Activated naive CD8-positive, alpha-beta T cell treated with anti-CD3 and anti-CD28 coated beads, Interleukin-2, amount 50 U/mL, for 24 hours (primary cell): Measurements from ENCODE around the gene CNPPD1.
"Not testable (repeated sequence)": the region's sequence is repeated elsewhere in the genome, so short reads cannot be mapped to it uniquely, and the experiment has no call there.

Experiments
- ATAC-seq: fragments of 150-1000 bp; cut with Tn5 transposase; one replicate; pipeline ENCODE4 v1.10.0; 2021
- DNase-seq: peaks from one replicate; pipeline ENCODE4 v3.0.0; 2021
- H3K27ac Mint-ChIP-seq: one replicate; pipeline ENCODE4 v1.8.0; 2021; ENCODE audit warnings: mild to moderate bottlenecking, mixed read lengths
- H3K27me3 Mint-ChIP-seq: one replicate; pipeline ENCODE4 v1.8.0; 2021; ENCODE audit warnings: mixed read lengths
- H3K36me3 Mint-ChIP-seq: one replicate; pipeline ENCODE4 v1.8.0; 2021; ENCODE audit warnings: low read depth, mixed read lengths
- H3K4me1 Mint-ChIP-seq: one replicate; pipeline ENCODE4 v1.8.0; 2021; ENCODE audit warnings: mixed read lengths
- H3K4me3 Mint-ChIP-seq: one replicate; pipeline ENCODE4 v1.8.0; 2021; ENCODE audit warnings: mild to moderate bottlenecking, moderate library complexity, mixed read lengths
- H3K9me3 Mint-ChIP-seq: one replicate; pipeline ENCODE4 v1.8.0; 2021; ENCODE audit warnings: mixed read lengths

CNPPD1 gene

GRCh38 chr2:219213486-219214071, 36.9 kb upstream of the CNPPD1 start:
- Mint-ChIP-seq H3K27ac (no peak overlapping the region), H3K4me1 (peaks cover 40% of the 10 kb centered on the region), H3K9me3 (no peaks in the 10 kb centered on the region), H3K4me3 (no peak overlapping the region), H3K27me3 (no peaks in the 10 kb centered on the region), H3K36me3 (peaks cover 37% of the 10 kb centered on the region)
- ATAC-seq (no peak), DNase-seq (no peak)

GRCh38 chr2:219213026-219213415, 36.3 kb upstream of the CNPPD1 start:
- H3K4me1 Mint-ChIP-seq, result peaks cover 44% of the 10 kb centered on the region
- no peak for ATAC-seq
- DNase-seq, result no peak
- no peak overlapping the region for H3K27ac Mint-ChIP-seq
- H3K9me3 Mint-ChIP-seq, result no peaks in the 10 kb centered on the region
- H3K36me3 Mint-ChIP-seq, result peaks cover 36% of the 10 kb centered on the region
- H3K27me3 Mint-ChIP-seq, result no peaks in the 10 kb centered on the region
- H3K4me3 Mint-ChIP-seq, result no peak overlapping the region

DNA sequence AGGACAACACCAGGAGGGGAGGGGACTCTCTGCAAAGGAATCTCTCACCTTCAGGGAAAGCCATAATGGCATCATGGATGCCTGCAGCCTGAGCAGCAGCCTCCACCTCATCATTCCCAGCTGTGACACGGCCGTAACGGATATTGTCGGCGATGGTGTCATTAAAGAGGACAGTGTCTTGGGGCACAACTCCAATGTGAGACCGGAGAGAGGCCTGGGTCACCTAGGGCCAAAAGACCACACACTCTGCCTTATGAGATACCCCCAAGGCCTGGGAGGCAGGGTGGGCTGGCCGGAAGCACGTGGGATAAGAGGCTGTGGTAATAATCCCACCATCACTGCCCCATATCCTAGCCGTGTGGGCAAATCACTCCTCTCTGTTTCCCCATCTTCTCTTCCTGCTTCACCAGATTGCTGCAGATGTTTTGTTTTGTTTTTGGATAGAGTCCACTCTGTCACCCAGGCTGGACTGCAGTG, 34.2 kb upstream of the CNPPD1 start:
- ATAC-seq (no peak), DNase-seq (no peak)
- no peak overlapping the region for H3K4me3 Mint-ChIP-seq
- peaks cover 45% of the 10 kb centered on the region for H3K4me1 Mint-ChIP-seq
- no peaks in the 10 kb centered on the region for H3K27me3 Mint-ChIP-seq
- H3K27ac Mint-ChIP-seq, result no peak overlapping the region
- H3K9me3 Mint-ChIP-seq, result no peaks in the 10 kb centered on the region
- H3K36me3 Mint-ChIP-seq, result peaks cover 29% of the 10 kb centered on the region

GRCh38 chr2:219210196-219210885, 33.6 kb upstream of the CNPPD1 start:
- Mint-ChIP-seq H3K27me3 (no peaks in the 10 kb centered on the region), H3K4me1 (peaks cover 46% of the 10 kb centered on the region), H3K9me3 (no peaks in the 10 kb centered on the region), H3K36me3 (peaks cover 29% of the 10 kb centered on the region), H3K4me3 (no peak overlapping the region), H3K27ac (peak overlapping the region; percentile 74)
- ATAC-seq (no peak), DNase-seq (no peak)

- H3K36me3 Mint-ChIP-seq, result peaks cover 24% of the 10 kb centered on the region
- H3K27me3 Mint-ChIP-seq, result no peaks in the 10 kb centered on the region
- H3K4me1 Mint-ChIP-seq, result peaks cover 48% of the 10 kb centered on the region
- no peak for DNase-seq
- peak overlapping the region; percentile 12 for H3K4me3 Mint-ChIP-seq
- H3K9me3 Mint-ChIP-seq, result peaks cover 1% of the 10 kb centered on the region
- peak overlapping the region; percentile 74 for H3K27ac Mint-ChIP-seq
- ATAC-seq, result no peak
Observed at GRCh38 chr2:219209236-219210195, 32.8 kb upstream of the CNPPD1 start.

DNA sequence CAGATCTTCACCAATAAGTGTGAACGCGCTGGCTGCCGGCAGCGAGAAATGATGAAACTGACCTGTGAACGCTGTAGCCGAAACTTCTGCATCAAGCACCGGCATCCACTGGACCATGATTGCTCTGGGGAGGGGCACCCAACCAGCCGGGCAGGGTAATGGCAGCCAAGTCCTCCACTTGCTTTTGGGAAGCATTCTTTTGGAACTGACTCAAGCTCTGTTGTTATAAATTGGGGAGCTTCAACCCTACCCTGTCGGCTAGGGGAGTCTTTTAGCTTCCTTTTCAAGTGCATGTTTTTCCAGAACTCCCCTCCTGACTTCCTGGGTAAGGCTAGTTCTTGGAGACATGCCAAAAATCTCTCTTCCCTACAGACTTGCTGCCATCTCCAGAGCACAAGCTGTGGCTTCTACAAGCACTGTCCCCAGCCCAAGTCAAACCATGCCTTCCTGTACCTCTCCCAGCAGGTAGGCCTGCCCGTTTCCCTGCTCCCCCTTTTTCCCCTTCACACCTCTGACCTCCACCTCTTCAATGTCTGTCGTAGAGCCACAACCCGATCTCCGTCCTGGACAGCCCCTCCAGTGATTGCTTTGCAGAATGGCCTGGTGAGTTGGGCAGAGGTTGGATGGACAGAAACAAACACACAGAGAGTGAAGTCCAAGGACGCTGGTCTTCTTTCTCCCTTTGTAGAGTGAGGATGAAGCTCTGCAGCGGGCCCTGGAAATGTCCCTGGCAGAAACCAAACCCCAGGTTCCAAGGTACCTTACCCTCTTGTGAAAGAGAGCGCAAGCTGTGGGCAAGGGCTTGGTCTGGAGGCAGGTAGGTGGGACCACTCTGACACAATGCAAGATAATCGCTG, 31.4 kb upstream of the CNPPD1 start:
- H3K4me1 Mint-ChIP-seq, result peaks cover 48% of the 10 kb centered on the region
- H3K27me3 Mint-ChIP-seq, result no peaks in the 10 kb centered on the region
- H3K27ac Mint-ChIP-seq, result peak overlapping the region; percentile 74
- ATAC-seq, result no peak
- H3K9me3 Mint-ChIP-seq, result peaks cover 4% of the 10 kb centered on the region
- peaks cover 19% of the 10 kb centered on the region for H3K36me3 Mint-ChIP-seq
- DNase-seq, result no peak
- H3K4me3 Mint-ChIP-seq, result peak overlapping the region; percentile 85

DNA sequence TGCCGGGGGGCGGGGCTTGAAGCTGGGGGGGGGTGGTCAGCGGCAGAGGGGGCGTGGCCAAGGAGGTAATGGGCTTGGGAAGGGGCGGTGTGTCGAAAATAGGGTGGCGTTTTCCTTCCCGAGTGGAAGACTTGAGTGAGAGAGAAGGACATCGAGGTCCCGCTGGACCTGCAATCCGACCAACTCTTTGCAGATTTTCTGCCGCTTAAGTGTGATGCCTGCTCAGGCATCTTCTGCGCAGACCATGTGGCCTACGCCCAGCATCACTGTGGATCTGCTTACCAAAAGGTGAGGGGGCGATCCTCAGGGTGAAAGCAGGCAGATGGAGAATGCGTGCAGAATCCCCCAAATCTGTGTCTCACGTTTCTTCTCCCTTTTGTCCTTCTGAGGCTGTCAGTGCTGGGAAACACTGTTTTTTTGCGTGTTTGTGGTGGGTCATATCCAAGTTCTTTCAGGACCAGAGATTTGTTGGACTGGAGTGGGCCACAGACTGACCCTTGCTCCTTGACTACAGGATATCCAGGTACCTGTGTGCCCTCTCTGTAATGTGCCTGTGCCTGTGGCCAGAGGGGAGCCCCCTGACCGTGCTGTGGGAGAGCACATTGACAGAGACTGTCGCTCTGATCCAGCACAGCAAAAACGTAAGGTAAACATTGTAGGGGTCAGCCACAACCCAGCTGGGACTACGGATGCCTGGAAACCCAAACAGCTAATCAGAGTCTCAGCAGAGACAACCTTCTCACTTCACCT, 30.6 kb upstream of the CNPPD1 start:
- DNase-seq (no peak), ATAC-seq (no peak)
- Mint-ChIP-seq H3K4me3 (peak overlapping the region; percentile 85), H3K4me1 (peaks cover 48% of the 10 kb centered on the region), H3K9me3 (peaks cover 4% of the 10 kb centered on the region), H3K27ac (peak overlapping the region; percentile 71), H3K27me3 (no peaks in the 10 kb centered on the region), H3K36me3 (peaks cover 18% of the 10 kb centered on the region)

DNA sequence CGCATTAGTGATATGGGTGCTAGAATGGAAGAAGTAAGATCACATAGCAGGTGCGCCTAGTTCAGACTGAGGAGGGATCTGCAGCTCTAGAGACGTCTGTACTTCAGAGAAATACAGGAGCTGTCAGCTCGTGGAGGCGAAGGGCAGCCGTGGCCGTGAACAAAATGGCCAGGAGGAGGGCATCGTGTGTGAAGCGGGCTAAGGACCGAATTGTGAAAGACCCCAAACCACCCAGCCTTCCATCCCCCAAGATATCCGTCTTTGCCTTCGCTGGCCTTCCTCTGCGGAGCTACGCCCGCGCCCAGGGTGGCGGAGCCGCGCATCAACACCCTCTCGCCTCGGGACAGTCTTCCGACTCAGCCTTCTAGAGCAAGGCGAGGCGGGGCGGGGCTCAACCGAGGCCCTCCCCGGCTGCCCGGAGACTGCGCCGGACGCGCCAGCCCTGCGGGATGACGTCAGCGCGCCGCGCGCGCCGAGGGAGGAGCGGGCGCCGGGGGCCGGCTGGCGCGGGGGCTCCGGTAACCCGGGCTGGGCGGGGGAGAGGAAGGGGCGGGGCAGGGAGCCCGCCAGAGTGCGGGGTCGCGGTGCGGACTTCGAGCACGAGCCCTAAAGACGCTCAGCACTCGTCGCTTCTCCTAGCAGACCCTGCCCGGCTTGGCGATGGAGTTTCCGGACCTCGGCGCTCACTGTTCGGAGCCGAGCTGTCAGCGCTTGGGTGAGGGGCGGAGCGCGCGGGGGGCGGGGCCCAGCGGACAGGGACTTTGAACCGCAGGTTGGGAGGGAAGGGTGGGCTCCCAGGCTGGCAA, 29.8 kb upstream of the CNPPD1 start, which contains the start of gene ZFAND2B:
Gene ZFAND2B, plus strand, starts transcription at position 455 of the 806 bp plus-strand sequence. Its CDS starts 206 bp downstream, at position 661.
- Mint-ChIP-seq H3K4me3 (peak within 1 kb of the TSS; percentile 85), H3K4me1 (peaks cover 48% of the 10 kb centered on the region), H3K9me3 (peaks cover 4% of the 10 kb centered on the region), H3K27ac (peak within 1 kb of the TSS; percentile 89), H3K36me3 (peaks cover 15% of the 10 kb centered on the region), H3K27me3 (no peaks in the 10 kb centered on the region)
- peak; percentile 96 for DNase-seq
- ATAC-seq, result peak; percentile 97

DNA sequence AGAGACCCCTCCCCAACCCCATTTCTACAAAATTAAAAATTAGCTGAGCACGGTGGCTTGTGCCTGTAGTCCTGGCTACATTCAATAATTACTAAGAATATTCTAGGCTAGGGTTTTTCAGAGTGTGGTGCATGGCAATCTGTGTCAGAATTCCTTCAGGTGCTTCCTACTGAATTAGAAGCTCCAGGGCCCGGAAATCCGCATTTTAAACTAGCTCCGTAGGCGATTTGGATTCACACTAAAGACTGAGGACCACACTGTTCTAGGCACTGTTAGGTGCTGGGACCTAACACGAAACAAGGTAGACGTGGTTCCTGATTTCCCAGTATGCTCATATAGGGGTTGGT, 29.2 kb upstream of the CNPPD1 start:
- ATAC-seq, result no peak
- Mint-ChIP-seq H3K27ac (peak overlapping the region; percentile 89), H3K4me3 (peak overlapping the region; percentile 85), H3K27me3 (no peaks in the 10 kb centered on the region), H3K4me1 (peaks cover 44% of the 10 kb centered on the region), H3K9me3 (peaks cover 6% of the 10 kb centered on the region), H3K36me3 (peaks cover 12% of the 10 kb centered on the region)
- no peak for DNase-seq

DNA sequence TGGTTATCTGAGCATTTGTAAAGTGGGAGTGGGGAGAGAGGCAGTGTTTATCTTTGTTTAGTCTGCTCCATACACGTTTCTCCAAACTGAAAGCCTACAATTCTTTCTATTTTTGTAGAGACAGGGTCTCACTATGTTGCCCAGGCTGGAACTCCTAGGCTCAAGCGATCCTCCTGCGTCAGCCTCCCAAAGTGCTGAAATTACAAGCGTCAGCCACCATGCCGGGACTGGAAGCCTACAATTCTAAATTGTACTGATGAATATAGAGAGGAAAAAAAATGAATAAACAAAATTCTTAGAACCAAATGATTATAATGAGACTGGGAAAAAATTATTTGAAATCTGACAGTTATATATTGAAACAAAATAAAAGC, 28.4 kb upstream of the CNPPD1 start:
- Mint-ChIP-seq H3K4me3 (no peak overlapping the region), H3K27me3 (no peaks in the 10 kb centered on the region), H3K9me3 (peaks cover 8% of the 10 kb centered on the region), H3K36me3 (peaks cover 11% of the 10 kb centered on the region), H3K4me1 (peaks cover 42% of the 10 kb centered on the region), H3K27ac (no peak overlapping the region)
- no peak for ATAC-seq
- no peak for DNase-seq

GRCh38 chr2:219204425-219205164, 27.9 kb upstream of the CNPPD1 start:
- no peak for ATAC-seq
- Mint-ChIP-seq H3K27ac (no peak overlapping the region), H3K9me3 (peaks cover 8% of the 10 kb centered on the region), H3K27me3 (no peaks in the 10 kb centered on the region), H3K4me1 (peaks cover 40% of the 10 kb centered on the region), H3K36me3 (peaks cover 6% of the 10 kb centered on the region), H3K4me3 (no peak overlapping the region)
- DNase-seq, result no peak

- peaks cover 26% of the 10 kb centered on the region for H3K4me1 Mint-ChIP-seq
- not testable (repeated sequence) for H3K27me3 Mint-ChIP-seq, H3K36me3 Mint-ChIP-seq, DNase-seq, H3K9me3 Mint-ChIP-seq, H3K4me3 Mint-ChIP-seq, ATAC-seq
- H3K27ac Mint-ChIP-seq, result peak overlapping the region; percentile 88
Observed at GRCh38 chr2:219201331-219201730, 24.6 kb upstream of the CNPPD1 start.
